ENCODE results near the gene KNDC1.

Gene KNDC1

GRCh38 chr10:133121479-133121878 lies 38.5 kb upstream of the KNDC1 start:
- no peaks in the 10 kb centered on the region for H3K36me3 ChIP-seq (ENCODE audit: control insufficient read depth in 2 of 2, insufficient read depth in 1 of 2, low read length in 2 of 2)
- TF ChIP-seq ZXDB (tag by site-specific recombination; IDR thresholded peaks at IDR 0.05) (no peak), ZNF174 (tag by site-specific recombination; IDR thresholded peaks at IDR 0.05) (no peak), ZNF350 (tag by site-specific recombination; IDR thresholded peaks at IDR 0.05) (no peak), ZSCAN4 (tag by site-specific recombination; IDR thresholded peaks at IDR 0.05) (peak; percentile 89)
- no peaks in the 10 kb centered on the region for H3K9me3 ChIP-seq (ENCODE audit: control insufficient read depth, insufficient read depth, low read depth, low read length)
- no peaks in the 10 kb centered on the region for H3K4me1 ChIP-seq (ENCODE audit: control insufficient read depth, insufficient read depth, low read length)
- H3K4me3 ChIP-seq (ENCODE audit: low read depth, low read length) = no peak overlapping the region
- H3K27ac ChIP-seq (ENCODE audit: extremely low read depth, low read depth, low read length) = no peak overlapping the region
- CTCF ChIA-PET = no interaction called here
- POLR2A ChIA-PET = no interaction called here

- H3K4me1 ChIP-seq (ENCODE audit: control insufficient read depth, insufficient read depth, low read length) = no peaks in the 10 kb centered on the region
- ChIA-PET POLR2A (no interaction called here), CTCF (interaction anchor here (0.5 to 3.4 kb wide), 2 partner anchors 143 to 218 kb away, joined by 3 to 31 read pairs; no protein-coding TSS in a partner anchor)
- H3K9me3 ChIP-seq (ENCODE audit: control insufficient read depth, insufficient read depth, low read depth, low read length) = no peaks in the 10 kb centered on the region
- H3K27ac ChIP-seq (ENCODE audit: extremely low read depth, low read depth, low read length) = no peak overlapping the region
- H3K4me3 ChIP-seq (ENCODE audit: low read depth, low read length) = no peak overlapping the region
- no peaks in the 10 kb centered on the region for H3K36me3 ChIP-seq (ENCODE audit: control insufficient read depth in 2 of 2, insufficient read depth in 1 of 2, low read length in 2 of 2)
- no peak for TF ChIP-seq ZNF280D (tag by site-specific recombination; IDR thresholded peaks at IDR 0.05)
- no peak for TF ChIP-seq ZNF658 (tag by site-specific recombination; IDR thresholded peaks at IDR 0.05)
- no peak for TF ChIP-seq ZNF792 (tag by site-specific recombination; IDR thresholded peaks at IDR 0.05)
- TF ChIP-seq KLF10 (tag by site-specific recombination; IDR thresholded peaks at IDR 0.05) = no peak
- TF ChIP-seq ZBTB11 (tag by site-specific recombination; conservative IDR thresholded peaks at IDR 0.05; ENCODE audit: low read depth) = no peak
- no peak for TF ChIP-seq ZNF132 (tag by site-specific recombination; IDR thresholded peaks at IDR 0.05; ENCODE audit: borderline replicate concordance)
- no peak for TF ChIP-seq ZSCAN4 (tag by site-specific recombination; IDR thresholded peaks at IDR 0.05)
- TF ChIP-seq TCF7L2 (IDR thresholded peaks at IDR 0.05; ENCODE audit: borderline replicate concordance, low read depth, low read length) = no peak
- TF ChIP-seq ZNF433 (tag by site-specific recombination; IDR thresholded peaks at IDR 0.05; ENCODE audit: low read depth) = no peak
- TF ChIP-seq ZNF280C (tag by site-specific recombination; IDR thresholded peaks at IDR 0.05) = no peak
Observed at GRCh38 chr10:133122171-133122935, 37.7 kb upstream of the KNDC1 start.
